HepG2 (cell line): Measurements from ENCODE around the gene ARRDC4. TPM values are rescaled to one million over a fixed set of nuclear protein-coding genes. Genes with fewer than 3 reads are reported as not detected.
A peak's percentile ranks its signal among the peaks of the same experiment; 100 is the strongest.

Experiments
- CEBPB ChIP-seq: IDR thresholded peaks from 2 replicates; pipeline ENCODE4 v1.6.1; 2011; ENCODE audit warnings: low read depth, low read length, improper control_type of control experiment, borderline replicate concordance
- DNMT3B ChIP-seq: conservative IDR thresholded peaks from 2 replicates; pipeline ENCODE4 v1.6.1; 2016; ENCODE audit warnings: missing biosample characterization, control low read depth
- JDP2 ChIP-seq: sonication (generic); formaldehyde crosslinking; IDR thresholded peaks from 2 replicates; pipeline ENCODE4 v1.8.1; 2022; ENCODE audit warnings: missing genetic modification reagents, borderline replicate concordance
- NR2C2 ChIP-seq: sonication (generic); formaldehyde crosslinking; IDR thresholded peaks from 2 replicates; pipeline ENCODE4 v1.4.0; 2020; ENCODE audit warnings: missing genetic modification reagents, mild to moderate bottlenecking, moderate library complexity, borderline replicate concordance
- RFX1 ChIP-seq: fragments of 450-650 bp; IDR thresholded peaks from 2 replicates; pipeline ENCODE4 v1.6.1; 2017
- SIN3A ChIP-seq: IDR thresholded peaks from 2 replicates; pipeline ENCODE4 v1.6.1; 2011; ENCODE audit warnings: low read depth, mild to moderate bottlenecking, control low read depth, low read length, borderline replicate concordance
- SOX5 ChIP-seq: IDR thresholded peaks from 2 replicates; pipeline ENCODE4 v1.6.1; 2016; ENCODE audit warnings: borderline replicate concordance
- ZFP1 ChIP-seq: IDR thresholded peaks from 2 replicates; pipeline ENCODE4 v1.6.1; 2016
- ZFP37 ChIP-seq: sonication (generic); formaldehyde crosslinking; IDR thresholded peaks from 2 replicates; pipeline ENCODE4 v1.4.0; 2020; ENCODE audit warnings: missing genetic modification reagents, borderline replicate concordance
- ZMAT3 ChIP-seq: sonication (generic); formaldehyde crosslinking; conservative IDR thresholded peaks from 2 replicates; pipeline ENCODE4 v1.7.0; 2021; ENCODE audit warnings: missing genetic modification reagents
- ZMYM2 ChIP-seq: sonication (generic); formaldehyde crosslinking; IDR thresholded peaks from 2 replicates; pipeline ENCODE4 v1.8.0; 2022; ENCODE audit warnings: mild to moderate bottlenecking, missing genetic modification reagents
- ZNF138 ChIP-seq: sonication (generic); formaldehyde crosslinking; IDR thresholded peaks from 2 replicates; pipeline ENCODE4 v1.5.0; 2020; ENCODE audit warnings: mild to moderate bottlenecking, low read depth, missing genetic modification reagents
- ZNF343 ChIP-seq: sonication (generic); formaldehyde crosslinking; IDR thresholded peaks from 2 replicates; pipeline ENCODE4 v1.4.0; 2020; ENCODE audit warnings: mild to moderate bottlenecking, missing genetic modification reagents
- ZNF724P ChIP-seq: sonication (generic); formaldehyde crosslinking; IDR thresholded peaks from 2 replicates; pipeline ENCODE4 v1.8.0; 2022; ENCODE audit warnings: missing genetic modification reagents, borderline replicate concordance
- ZNF768 ChIP-seq: sonication (generic); formaldehyde crosslinking; IDR thresholded peaks from 2 replicates; pipeline ENCODE4 v1.4.0; 2020; ENCODE audit warnings: missing genetic modification reagents
- polyA plus RNA-seq, 8 experiments: library from polyadenylated mRNA; depleted of rRNA in 3 of 8; stranded (reverse) in 7 of 8; unstranded in 1 of 8; fragments of >200 nt; fragmentation: Illumina TruSeq in 4 of 8; extraction: Trizol in 4 of 8; gene quantifications; 2 replicates each; pipeline versions ENCODE4 v1.2.1 to v1.2.3, GENCODE V29; 2011 to 2016; ENCODE audit warnings: low read depth in 4 of 8, missing spikeins in 1 of 8, mixed read lengths in 1 of 8; ENCODE audit not compliant: insufficient read depth in 1 of 8
- total RNA-seq, 5 experiments: library from RNA; depleted of rRNA; stranded (reverse); fragments of >200 nt; fragmentation: Illumina TruSeq; extraction: Trizol; gene quantifications; 2 replicates each; pipeline ENCODE4 v1.2.3, GENCODE V29; 2016; ENCODE audit warnings: low read depth in 1 of 5
- TF ChIP-seq, protein P1 (sequence below): sonication (generic); formaldehyde crosslinking; conservative IDR thresholded peaks from 2 replicates; pipeline ENCODE4 v1.5.0; 2020; ENCODE audit warnings: missing genetic modification reagents
- TF ChIP-seq, protein P2 (sequence below): sonication (generic); formaldehyde crosslinking; IDR thresholded peaks from 2 replicates; pipeline ENCODE4 v1.8.0; 2023; ENCODE audit warnings: mild to moderate bottlenecking, missing genetic modification reagents
- TF ChIP-seq, protein P3 (sequence below): IDR thresholded peaks from 2 replicates; pipeline ENCODE4 v1.6.1; 2016; ENCODE audit warnings: low read depth, missing genetic modification reagents, missing compliant biosample characterization
- TF ChIP-seq, protein P4 (sequence below): sonication (generic); formaldehyde crosslinking; IDR thresholded peaks from 2 replicates; pipeline ENCODE4 v1.5.0; 2020; ENCODE audit warnings: mild to moderate bottlenecking, missing genetic modification reagents
- TF ChIP-seq, protein P5 (sequence below): IDR thresholded peaks from 2 replicates; pipeline ENCODE4 v1.6.1; 2018; ENCODE audit warnings: missing genetic modification reagents

ARRDC4 gene
- total and polyA plus RNA-seq, 2 of the 13 experiments (the other 11 are each of a cell fraction or from before 2014, with no cell fraction given), result 1.5 to 2.5 TPM

DNA sequence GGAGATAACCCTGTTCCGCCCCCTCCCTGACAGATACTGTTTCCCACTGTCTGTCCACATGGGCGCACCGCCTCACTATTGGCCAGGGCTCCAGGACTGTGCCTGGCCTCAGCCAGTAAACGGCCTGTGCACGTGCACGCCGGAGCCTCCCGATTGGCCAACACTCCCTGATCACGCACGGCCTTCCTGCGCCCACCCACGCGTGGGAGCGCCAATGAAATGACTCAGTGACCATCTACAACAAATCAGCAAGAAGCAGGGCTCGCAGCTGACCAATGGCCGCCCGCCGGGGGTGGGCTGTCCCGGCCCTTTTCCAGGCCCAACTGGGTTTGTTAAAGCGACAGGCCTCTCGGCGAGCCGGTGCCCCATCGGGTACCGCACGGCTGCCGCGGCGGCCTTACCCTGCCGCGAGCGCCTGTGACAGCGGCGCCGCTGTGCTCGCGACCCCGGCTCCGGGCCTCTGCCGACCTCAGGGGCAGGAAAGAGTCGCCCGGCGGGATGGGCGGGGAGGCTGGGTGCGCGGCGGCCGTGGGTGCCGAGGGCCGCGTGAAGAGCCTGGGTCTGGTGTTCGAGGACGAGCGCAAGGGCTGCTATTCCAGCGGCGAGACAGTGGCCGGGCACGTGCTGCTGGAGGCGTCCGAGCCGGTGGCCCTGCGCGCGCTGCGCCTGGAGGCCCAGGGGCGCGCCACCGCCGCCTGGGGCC is at the start of gene ARRDC4 (continued):
- TF ChIP-seq, protein P1, sequence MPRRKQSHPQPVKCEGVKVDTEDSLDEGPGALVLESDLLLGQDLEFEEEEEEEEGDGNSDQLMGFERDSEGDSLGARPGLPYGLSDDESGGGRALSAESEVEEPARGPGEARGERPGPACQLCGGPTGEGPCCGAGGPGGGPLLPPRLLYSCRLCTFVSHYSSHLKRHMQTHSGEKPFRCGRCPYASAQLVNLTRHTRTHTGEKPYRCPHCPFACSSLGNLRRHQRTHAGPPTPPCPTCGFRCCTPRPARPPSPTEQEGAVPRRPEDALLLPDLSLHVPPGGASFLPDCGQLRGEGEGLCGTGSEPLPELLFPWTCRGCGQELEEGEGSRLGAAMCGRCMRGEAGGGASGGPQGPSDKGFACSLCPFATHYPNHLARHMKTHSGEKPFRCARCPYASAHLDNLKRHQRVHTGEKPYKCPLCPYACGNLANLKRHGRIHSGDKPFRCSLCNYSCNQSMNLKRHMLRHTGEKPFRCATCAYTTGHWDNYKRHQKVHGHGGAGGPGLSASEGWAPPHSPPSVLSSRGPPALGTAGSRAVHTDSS (CRISPR knock-in tag), result no peak
- TF ChIP-seq, protein P2, sequence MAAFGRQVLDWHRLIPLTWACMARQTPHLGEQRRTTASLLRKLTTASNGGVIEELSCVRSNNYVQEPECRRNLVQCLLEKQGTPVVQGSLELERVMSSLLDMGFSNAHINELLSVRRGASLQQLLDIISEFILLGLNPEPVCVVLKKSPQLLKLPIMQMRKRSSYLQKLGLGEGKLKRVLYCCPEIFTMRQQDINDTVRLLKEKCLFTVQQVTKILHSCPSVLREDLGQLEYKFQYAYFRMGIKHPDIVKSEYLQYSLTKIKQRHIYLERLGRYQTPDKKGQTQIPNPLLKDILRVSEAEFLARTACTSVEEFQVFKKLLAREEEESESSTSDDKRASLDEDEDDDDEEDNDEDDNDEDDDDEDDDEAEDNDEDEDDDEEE (CRISPR knock-in tag), result no peak
- TF ChIP-seq JDP2 (no peak), ZNF138 (CRISPR knock-in tag) (no peak), SIN3A (peak; percentile 90; the same call in 1 of the 2 replicates), CEBPB (peak; percentile 53; the same call in 1 of the 2 replicates), NR2C2 (CRISPR knock-in tag) (no peak), DNMT3B (0 out of 2 replicates have a peak, but pooled peaks have one; percentile 20), ZFP37 (no peak), ZMAT3 (no peak), ZMYM2 (CRISPR knock-in tag) (no peak), ZNF724P (CRISPR knock-in tag) (no peak), ZFP1 (CRISPR knock-in tag) (no peak), SOX5 (CRISPR knock-in tag) (no peak; the same call in 1 of the 2 replicates), ZNF768 (CRISPR knock-in tag) (no peak), ZNF343 (CRISPR knock-in tag) (no peak), RFX1 (peak; percentile 90; the same call in 1 of the 2 replicates)
- TF ChIP-seq, protein P3, sequence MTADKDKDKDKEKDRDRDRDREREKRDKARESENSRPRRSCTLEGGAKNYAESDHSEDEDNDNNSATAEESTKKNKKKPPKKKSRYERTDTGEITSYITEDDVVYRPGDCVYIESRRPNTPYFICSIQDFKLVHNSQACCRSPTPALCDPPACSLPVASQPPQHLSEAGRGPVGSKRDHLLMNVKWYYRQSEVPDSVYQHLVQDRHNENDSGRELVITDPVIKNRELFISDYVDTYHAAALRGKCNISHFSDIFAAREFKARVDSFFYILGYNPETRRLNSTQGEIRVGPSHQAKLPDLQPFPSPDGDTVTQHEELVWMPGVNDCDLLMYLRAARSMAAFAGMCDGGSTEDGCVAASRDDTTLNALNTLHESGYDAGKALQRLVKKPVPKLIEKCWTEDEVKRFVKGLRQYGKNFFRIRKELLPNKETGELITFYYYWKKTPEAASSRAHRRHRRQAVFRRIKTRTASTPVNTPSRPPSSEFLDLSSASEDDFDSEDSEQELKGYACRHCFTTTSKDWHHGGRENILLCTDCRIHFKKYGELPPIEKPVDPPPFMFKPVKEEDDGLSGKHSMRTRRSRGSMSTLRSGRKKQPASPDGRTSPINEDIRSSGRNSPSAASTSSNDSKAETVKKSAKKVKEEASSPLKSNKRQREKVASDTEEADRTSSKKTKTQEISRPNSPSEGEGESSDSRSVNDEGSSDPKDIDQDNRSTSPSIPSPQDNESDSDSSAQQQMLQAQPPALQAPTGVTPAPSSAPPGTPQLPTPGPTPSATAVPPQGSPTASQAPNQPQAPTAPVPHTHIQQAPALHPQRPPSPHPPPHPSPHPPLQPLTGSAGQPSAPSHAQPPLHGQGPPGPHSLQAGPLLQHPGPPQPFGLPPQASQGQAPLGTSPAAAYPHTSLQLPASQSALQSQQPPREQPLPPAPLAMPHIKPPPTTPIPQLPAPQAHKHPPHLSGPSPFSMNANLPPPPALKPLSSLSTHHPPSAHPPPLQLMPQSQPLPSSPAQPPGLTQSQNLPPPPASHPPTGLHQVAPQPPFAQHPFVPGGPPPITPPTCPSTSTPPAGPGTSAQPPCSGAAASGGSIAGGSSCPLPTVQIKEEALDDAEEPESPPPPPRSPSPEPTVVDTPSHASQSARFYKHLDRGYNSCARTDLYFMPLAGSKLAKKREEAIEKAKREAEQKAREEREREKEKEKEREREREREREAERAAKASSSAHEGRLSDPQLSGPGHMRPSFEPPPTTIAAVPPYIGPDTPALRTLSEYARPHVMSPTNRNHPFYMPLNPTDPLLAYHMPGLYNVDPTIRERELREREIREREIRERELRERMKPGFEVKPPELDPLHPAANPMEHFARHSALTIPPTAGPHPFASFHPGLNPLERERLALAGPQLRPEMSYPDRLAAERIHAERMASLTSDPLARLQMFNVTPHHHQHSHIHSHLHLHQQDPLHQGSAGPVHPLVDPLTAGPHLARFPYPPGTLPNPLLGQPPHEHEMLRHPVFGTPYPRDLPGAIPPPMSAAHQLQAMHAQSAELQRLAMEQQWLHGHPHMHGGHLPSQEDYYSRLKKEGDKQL (CRISPR knock-in tag), result no peak
- TF ChIP-seq, protein P4, sequence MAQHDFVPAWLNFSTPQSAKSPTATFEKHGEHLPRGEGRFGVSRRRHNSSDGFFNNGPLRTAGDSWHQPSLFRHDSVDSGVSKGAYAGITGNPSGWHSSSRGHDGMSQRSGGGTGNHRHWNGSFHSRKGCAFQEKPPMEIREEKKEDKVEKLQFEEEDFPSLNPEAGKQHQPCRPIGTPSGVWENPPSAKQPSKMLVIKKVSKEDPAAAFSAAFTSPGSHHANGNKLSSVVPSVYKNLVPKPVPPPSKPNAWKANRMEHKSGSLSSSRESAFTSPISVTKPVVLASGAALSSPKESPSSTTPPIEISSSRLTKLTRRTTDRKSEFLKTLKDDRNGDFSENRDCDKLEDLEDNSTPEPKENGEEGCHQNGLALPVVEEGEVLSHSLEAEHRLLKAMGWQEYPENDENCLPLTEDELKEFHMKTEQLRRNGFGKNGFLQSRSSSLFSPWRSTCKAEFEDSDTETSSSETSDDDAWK (CRISPR knock-in tag), result no peak
- TF ChIP-seq, protein P5, sequence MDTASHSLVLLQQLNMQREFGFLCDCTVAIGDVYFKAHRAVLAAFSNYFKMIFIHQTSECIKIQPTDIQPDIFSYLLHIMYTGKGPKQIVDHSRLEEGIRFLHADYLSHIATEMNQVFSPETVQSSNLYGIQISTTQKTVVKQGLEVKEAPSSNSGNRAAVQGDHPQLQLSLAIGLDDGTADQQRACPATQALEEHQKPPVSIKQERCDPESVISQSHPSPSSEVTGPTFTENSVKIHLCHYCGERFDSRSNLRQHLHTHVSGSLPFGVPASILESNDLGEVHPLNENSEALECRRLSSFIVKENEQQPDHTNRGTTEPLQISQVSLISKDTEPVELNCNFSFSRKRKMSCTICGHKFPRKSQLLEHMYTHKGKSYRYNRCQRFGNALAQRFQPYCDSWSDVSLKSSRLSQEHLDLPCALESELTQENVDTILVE (CRISPR knock-in tag), result no peak
